ENCODE measurements around the gene RFX4. TPM values are rescaled to one million over a fixed set of nuclear protein-coding genes. Genes with fewer than 3 reads are reported as not detected.
"Not testable (repeated sequence)": the region's sequence is repeated elsewhere in the genome, so short reads cannot be mapped to it uniquely, and the experiment has no call there.

RFX4 gene
- polyA plus RNA-seq, 4 donors = not detected

DNA sequence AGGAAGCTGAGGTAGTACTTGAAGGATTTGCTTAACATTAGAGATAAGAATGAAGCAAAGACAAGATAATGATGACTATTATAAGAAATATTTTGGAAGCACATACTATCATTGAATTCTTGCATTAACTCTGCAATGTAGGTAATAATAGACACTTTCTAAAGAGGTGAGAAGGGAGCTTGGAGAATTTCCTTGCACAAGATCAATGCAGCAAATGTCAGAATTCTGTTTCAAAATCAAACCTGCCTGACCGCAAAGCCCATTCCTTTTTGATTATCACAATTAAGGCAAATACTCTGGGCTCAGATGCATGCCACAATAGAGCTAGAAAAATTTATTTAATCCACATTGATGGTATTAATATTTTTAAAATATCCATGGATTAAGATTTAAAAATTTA, 141.3 kb downstream of the RFX4 start:
- DNase-seq (ENCODE audit: low read depth in 4 of 4, low spot score in 3 of 4) = no peak

DNA sequence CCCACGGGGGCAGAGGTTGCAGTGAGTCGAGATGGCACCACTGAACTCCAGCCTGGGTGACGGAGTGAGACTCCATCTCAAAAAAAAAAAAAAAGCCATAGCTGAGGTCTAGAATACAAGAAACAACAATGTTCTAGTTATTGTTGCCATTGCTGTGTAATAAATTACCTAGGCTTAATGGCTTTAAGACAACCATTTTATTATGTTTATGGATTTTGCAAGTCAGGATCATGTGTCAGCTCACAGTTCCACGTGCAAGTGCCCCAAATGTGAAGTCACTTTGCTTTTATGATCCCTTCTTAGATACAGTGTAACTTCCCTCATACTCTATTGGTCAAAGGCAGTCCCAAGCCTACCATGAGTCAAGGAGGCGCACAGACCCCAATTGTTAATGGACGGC, 142.1 kb downstream of the RFX4 start:
- no peak for DNase-seq (ENCODE audit: low read depth in 4 of 4, low spot score in 3 of 4)

DNA sequence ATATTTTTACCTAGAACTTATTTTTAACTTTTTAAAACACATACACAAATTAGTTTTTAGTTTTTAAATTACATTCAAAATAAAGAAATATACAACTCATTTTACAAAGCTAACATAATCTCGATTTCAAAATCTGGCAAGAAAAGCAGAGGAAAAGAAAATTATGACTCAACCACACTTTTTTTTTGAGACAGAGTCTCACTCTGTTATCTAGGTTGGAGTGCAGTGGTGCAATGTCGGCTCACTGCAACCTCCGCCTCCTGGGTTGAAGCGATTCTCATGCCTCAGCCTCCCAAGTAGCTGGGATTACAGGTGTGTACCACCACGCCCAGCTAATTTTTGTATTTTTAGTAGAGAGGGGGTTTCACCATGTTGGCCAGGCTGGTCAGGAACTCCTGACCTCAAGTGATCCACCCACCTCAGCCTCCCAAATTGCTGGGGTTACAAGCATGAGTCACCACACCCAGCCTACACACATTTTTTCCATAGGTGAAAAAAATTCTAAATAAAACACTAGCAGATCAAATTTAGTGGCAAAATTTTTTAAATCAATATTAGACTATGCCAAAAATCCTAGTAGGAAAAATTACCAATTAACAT, 143.9 kb downstream of the RFX4 start:
- not testable (repeated sequence) for DNase-seq (ENCODE audit: low read depth in 4 of 4, low spot score in 3 of 4)

DNA sequence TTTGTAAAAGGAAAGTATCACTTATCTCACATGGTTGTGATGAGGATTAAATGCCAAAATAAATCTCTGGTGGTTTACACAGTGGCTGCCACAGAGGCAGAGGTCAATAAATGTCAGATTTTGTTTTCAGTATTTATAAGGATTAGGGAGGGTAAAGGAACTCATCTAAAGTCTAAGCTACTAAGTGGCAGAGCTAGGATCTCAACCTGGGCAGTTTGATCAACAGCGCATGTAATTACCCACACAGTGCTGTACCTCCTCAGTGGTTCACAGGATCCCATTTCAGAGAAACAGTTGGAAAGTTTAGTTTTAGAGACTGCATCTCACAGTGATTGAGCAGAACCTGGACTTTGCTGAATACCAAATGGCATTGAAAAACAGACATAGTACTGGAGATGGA, 146.8 kb downstream of the RFX4 start:
- DNase-seq (ENCODE audit: low read depth in 4 of 4, low spot score in 3 of 4) = peak in 2 of 4 donors; percentile 26 to 37

DNA sequence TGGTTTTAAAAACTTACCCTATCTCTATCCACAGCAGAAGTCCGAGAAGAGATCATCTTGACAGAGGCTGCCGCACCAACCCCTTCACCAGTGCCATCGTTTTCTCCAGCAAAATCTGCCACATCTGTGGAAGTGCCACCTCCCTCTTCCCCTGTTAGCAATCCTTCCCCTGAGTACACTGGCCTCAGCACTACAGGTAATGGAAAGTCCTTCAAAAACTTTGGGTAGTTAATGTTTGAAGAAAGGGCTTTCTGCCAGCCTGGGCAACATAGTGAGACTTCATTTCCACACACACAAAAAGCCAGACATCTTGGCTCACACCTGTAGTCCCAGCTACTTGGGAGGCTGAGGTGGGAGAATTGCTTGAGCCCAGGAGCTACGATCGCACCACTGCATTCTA, 150.1 kb downstream of the RFX4 start:
- DNase-seq (ENCODE audit: low read depth in 4 of 4, low spot score in 3 of 4) = no peak

DNA sequence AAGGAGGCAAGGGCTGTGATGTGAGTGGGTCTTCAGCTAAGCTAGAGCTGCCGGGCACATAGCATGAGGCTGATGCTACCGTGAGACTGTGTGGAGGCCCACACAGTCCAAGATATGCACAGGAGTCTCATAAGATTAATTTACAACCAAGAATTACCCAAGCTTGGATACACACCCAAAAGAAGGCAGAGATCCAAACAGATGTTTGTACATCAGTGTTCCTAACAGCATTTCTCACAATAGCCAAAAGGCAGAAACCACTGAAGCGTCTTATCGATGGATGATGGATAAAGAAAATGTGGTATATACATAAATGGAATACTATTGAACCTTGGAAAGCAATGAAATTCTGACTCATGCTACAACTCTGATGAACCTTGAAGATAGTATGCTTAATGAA, 150.9 kb downstream of the RFX4 start:
- DNase-seq (ENCODE audit: low read depth in 4 of 4, low spot score in 3 of 4) = no peak

DNA sequence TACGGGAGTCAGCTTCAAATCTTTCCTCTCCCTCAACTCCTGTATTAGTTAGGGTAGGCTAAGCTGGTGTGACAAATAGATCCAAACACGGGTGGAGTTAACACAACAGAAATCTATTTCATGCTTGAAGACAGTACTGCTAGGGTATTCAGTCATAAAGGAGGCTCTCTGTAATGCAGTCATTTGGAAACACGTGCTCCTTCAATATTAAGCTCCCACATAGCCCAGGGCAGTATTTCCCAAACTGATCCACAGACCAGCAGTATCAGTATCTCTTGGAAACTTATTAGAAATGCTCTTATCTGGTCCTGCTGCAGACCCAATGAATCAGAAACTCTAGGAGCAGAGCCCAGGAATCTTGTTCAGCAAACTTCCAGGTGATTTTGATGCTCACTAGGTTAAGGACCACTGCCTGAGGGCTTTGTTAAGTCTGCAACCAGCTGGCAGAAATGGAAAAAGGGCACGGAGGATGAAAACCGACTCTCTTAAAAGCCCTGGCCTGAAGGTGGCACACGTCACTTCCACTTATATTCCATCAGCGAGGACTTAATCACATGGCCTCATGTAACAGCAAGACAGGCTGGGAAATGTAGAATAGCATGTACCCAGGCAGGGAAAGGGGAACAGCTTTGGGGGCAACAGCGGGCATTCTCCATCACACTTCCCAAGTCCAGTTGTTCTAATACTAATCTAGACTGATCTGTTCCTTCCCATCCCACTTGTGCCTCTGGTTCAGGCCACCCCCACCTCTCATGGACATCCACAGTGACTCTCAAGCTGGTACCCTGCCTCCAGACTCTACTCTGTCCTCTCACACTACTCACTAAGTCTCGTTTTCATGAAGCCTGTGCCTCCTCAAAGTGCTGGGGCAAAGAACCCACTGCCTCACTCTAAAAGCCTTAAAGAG, 153.5 kb downstream of the RFX4 start:
- DNase-seq (ENCODE audit: low read depth in 4 of 4, low spot score in 3 of 4) = no peak

DNA sequence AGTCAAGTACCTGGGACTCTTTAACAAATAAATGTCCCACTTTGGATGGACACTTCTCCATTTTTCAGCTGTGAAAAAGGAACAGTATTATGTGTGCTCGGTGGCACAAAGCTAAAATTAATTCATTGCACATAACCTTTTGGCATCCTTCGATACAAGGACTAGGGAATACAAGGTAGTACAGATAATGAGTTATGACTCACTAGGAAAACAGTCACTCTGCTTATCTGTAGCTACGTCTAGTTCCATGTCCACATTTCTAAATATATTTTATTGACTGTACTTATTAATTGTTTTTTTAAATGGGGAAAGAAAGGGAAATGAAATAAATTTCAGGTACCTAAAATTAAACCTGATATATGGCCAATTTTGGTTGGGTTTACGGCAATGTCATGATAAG, 156.5 kb downstream of the RFX4 start:
- no peak for DNase-seq (ENCODE audit: low read depth in 4 of 4, low spot score in 3 of 4)

DNA sequence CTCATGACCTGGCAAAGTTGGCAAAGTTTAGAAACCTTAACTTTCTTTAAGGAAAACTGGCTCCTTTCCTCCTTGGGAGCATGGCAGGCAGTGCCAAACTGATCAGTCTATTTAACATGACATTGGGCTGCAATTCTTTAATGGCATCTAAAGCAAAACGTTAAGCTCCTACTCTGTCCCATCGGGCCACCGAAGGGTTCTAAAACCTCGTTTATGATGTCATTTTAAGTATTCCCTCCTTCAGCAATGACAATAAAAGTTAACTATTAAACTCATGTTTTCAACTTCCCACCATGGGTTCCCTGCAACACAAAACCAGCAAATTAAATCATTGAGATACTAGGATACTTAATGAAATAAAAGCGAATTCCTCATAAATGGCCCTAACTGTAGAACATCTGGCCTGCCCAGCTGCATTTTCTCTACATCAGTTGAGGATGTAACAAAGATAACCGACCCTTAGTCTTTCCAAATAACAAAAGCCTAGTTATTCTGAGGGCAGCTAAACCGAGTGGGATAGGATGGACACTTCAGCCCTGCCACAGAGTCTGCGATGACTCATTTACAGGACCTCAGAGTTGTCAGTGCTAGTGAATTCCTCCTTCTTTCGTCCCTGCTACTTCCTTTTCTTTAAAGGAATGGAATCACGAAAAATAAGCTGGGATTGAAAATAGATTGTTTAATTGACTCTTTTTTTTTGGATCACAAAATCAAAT, 157.2 kb downstream of the RFX4 start:
- DNase-seq (ENCODE audit: low read depth in 4 of 4, low spot score in 3 of 4) = no peak

DNA sequence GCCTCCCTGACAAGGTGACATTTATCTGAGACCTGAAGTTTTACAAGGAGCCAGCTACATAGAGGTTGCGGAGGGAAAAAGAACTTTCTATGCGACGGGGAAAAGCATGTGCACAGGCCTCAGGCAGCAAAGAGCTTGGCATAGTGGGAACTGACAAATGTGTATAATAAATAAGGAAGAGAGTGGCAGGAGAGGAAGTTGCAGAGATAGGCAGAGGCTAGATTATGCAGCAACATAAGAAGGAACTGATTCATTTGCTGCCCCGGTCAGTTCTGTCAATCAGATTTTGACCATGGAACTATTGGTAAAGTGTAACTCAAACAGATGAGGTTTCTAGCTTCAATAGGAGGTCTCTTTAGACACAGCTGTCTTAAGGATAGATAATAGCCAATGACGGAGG, 158.0 kb downstream of the RFX4 start:
- DNase-seq (ENCODE audit: low read depth in 4 of 4, low spot score in 3 of 4) = no peak

DNA sequence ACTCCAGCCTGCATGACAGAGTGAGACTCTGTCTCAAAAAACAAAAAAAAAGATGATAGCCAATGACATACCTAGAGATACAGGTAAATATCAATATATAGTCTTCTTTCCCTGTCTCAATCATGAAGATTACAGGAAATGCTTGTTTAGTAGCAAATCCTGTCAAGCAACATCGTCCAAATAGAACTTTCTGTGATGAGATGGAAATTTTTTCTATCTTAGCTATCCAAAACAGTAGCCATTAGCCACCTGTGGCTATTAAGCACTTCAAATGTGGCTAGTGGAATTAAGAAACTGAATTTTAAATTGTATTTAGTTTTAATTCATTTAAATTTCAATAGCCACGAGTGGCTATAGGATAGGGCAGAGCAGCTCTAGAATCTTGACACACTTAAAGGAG, 158.4 kb downstream of the RFX4 start:
- no peak for DNase-seq (ENCODE audit: low read depth in 4 of 4, low spot score in 3 of 4)

DNA sequence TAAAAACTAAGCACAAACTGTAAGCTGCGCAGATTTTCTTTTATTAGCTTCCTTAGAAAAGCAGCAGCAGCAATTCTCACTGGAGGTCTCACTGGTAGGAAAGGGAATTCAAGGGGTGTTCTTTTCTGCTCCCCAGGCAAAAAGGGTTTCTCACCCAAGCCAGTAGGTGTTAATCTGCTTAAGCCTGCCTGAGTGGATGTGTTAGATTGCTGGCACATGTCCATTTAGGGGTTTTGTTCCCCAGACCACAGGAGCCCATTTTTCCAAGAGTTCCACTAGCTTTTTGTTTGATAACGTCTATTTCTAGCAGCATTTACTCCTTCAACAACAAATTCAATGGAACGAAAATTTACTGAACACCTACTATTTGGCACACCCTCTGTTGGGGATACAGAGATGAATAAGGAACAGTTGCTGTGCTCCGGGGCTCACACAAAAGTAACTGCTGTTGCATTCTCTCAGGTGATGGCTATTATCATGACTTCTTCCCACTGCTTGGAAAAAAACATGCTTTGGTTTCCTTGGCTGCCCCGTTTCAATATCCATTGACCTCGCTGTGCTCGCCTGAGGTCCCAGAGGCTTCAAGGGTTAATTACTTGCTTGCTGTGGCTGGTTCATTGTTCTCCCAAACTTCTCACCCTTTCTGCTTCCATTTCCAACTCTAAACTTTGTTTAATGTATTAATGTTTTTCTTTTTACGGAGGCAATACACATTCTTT, 160.6 kb downstream of the RFX4 start:
- no peak for DNase-seq (ENCODE audit: low read depth in 4 of 4, low spot score in 3 of 4)

DNA sequence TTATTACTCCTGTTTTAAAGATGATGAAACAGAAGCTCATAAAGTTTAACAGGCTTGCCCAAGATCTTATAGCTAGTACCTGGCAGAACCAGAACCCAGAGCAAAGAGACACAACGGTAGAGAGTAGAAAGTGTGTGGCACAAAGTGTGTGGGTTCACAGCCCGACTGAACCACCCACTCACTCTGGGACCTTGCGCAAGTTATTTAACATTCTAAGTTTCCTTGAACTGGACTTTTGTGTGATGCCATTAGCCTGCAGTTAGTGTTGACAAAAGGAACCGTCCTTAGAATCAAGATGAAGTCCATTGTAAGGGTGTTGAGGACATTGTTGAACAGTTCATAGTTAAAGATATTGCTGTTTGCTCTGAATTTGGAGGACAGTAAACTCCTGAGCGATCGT, 161.8 kb downstream of the RFX4 start:
- no peak for DNase-seq (ENCODE audit: low read depth in 4 of 4, low spot score in 3 of 4)

DNA sequence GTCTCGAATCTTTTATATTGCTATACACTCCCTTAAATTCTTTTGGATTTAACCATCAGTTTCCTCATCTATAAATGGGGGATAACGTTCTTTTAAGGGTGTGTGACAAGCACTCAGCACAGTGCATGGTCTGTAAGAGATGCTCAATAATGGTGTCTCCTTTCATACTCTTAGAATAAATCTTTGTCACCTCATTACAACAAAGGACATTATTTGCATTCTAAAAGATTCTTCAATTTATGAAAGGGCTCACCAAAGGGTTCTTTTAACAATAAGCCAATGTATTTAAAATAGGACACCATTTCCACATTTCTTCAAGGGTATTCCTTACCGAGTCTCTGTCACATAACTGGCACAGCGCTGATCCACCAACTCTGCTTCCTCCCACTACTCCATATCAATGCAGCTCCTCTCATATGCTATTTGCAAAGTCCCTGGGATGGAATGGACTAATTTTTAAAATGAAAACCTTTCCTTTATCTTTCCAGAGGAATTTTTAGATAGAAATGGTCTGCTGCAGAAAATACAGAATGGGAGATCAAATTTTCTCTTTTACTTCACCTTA, 162.5 kb downstream of the RFX4 start:
- no peak for DNase-seq (ENCODE audit: low read depth in 4 of 4, low spot score in 3 of 4)

DNA sequence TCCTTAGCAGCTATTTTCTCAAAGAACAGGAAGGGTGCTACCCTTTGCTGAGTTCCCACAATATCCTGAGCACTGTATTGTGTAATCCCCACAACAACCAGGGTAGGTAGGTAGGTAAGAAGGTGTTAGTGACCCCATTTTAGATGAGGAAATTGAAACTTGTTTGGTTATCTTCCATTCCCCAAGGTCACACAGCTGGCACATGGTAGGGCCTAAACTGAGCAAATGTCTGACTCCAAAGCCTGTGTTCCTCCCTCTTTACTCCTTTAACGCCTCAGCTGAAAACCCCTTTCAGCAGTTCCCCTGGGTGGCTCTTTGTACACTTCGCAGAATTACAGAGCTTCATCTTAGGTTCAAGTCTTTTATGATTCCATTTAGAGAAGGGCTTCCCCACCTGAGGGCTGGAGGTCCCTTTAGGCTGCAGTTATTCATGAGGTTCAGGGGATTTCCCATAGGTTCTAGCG, 165.2 kb downstream of the RFX4 start:
- no peak for DNase-seq (ENCODE audit: low read depth in 4 of 4, low spot score in 3 of 4)

DNA sequence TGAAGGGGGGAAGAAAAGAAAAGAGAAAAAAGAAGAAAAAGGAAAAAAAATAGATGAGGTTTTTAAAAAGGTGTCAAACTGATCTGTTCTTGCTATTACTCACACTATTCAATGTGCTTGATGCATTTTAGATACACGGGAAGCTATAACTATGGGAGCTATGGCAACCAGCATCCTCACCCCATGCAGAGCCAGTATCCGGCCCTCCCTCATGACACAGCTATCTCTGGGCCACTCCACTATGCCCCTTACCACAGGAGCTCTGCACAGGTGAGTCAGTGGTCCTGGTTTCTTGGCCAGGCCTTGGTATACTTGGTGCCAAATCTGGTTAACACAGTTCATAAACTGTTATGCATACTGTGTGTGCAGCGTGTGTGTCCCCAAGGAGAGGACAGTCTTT, 167.7 kb downstream of the RFX4 start:
- no peak for DNase-seq (ENCODE audit: low read depth in 4 of 4, low spot score in 3 of 4)

DNA sequence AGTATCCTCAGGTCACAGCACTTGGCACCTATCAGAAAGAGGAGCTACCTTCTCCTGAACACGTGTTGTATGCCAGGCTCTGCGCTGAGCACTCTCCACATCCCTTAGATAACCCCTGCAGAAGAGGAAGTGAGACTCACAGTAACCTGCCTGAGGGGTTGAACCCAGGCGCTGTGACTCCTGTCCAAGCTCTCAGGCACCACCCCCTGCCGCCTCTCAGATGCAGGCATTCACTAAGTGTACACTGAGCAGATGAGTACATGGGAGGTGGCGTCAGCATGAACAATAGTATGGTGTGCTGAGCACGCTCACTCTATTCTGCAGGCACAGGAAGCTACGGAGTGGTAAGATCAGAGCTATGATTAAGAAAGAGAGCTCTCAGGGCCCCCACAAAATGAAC, 170.7 kb downstream of the RFX4 start:
- DNase-seq (ENCODE audit: low read depth in 4 of 4, low spot score in 3 of 4) = no peak

DNA sequence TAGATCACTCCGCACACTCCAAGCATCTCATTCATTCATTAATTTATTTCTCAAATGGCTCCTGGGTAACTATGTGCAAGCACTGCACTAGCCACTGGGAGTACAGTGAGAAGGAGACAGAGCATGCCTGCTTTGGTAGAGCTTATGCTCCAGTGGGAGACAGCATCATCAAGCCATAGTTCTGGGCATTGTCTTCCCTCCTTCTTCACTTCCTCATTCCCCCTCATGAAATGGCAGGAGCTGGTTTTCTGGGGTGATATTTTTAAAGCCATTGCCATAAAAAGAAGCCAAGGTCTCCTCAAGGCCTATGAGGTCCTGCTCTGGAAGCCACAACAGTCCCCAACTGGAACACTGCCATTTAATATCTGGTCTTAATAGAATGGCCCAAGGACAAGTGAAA, 171.5 kb downstream of the RFX4 start:
- DNase-seq (ENCODE audit: low read depth in 4 of 4, low spot score in 3 of 4) = no peak

DNA sequence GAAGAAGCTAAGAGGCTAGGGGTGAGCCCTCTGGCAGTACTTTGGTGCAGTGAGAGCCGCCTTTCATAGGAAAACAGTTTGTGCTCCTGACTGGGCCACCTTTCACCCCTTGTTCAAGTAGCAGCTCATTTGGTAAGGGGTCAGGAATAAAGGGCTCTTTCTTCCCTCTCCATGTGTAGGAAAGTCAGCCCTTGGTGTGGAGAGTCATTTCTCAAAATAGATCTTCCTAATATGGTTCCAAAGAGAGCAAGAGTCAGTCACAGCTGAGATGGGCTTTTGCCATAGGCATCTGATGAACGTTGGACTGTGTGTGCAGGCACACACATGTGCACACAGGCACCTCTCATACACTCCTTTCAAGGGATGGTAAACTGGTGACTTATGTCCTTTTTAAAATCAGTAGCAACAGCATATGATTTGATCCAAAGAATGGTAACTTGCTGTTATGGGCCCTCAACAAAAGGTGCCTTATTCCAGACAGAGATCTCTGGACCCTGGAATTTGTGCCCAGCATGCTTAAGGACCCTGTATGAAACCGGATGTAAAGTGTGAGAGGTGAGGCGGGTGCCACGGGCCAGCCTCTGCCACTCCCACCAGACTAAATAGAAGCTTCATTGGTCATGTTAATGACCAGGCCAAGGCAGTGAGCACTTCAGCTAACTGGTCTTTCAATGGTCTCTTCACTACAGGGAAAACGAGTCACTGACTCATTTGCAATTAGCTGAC, 175.0 kb downstream of the RFX4 start:
- no peak for DNase-seq (ENCODE audit: low read depth in 4 of 4, low spot score in 3 of 4)
